HG02798 (cell line): ENCODE data around the gene CNKSR1.

Source experiments
- ATAC-seq: cut with Tn5 transposase; IDR thresholded peaks from one replicate; pipeline ENCODE4 v1.9.1; 2021; ENCODE audit warnings: mild to moderate bottlenecking; ENCODE audit not compliant: unreplicated experiment, poor library complexity

Gene CNKSR1

DNA sequence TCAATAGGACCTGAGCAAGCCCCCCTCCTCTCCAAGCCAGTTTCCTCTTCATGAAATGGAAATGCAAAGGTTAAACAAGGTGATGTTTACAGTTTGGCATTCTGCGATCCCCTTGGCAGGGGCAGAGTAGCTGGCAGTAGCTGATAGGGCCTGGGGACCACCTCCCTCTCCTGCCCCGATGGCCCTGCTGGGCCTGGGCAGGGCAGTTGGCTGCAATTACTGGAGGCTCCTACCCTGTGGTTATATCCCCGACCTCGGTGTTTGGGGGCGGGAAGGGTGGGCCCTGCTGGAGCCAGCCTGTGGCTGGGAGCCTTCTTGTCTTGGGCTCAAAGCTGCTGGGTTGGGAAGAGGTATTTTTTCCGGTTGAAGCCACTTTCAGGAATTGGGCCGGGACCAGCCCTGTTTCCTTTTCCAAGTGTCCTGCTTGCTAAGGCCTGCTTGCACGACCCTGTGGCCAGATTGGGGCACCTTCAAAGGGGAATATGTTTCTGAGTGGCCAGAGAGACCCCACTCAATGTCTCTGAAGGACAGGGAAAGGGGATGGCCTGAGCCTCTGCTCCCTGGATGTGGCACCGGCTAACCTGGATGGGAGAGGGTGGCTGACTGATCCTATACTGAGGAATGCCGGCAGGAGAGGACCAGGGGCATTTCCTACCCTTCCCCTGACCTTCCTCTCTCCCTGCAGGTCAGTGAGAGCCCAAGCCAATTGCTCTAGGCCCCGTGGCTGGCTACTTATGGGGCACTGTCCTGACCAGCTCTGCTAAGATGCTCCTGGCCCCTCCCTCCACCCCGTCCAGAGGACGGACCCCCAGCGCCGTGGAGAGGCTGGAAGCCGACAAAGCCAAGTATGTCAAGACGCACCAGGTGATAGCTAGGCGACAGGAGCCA lies 16.5 kb upstream of the CNKSR1 start:
- ATAC-seq = no peak

GRCh38 chr1:26161415-26162219 lies 15.7 kb upstream of the CNKSR1 start:
- no peak for ATAC-seq

DNA sequence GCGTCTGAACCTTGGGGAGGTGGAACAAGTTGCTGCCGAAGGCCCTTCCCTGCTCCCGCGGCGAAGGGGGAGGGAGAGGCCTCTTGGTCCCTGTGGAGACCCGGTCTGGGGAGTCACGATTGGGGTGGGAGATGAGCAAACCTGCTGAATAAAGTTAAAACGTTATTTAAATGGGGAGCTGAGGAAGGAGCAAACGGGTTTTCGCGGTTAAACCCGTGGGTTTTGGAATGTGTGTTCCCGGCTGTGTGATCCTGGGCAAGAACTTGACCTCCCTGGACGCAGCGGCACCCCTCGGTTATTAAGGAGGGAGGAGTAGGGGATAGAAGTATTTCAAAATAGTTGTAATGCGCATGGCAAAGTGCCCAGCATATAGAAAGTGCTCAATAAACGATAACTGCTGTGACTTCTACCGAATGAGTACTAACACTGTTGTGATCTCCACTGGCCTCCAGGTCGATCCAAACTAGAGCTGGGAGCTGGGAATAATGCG lies 15.0 kb upstream of the CNKSR1 start:
- no peak for ATAC-seq

GRCh38 chr1:26163684-26164035 lies 13.6 kb upstream of the CNKSR1 start:
- no peak for ATAC-seq

DNA sequence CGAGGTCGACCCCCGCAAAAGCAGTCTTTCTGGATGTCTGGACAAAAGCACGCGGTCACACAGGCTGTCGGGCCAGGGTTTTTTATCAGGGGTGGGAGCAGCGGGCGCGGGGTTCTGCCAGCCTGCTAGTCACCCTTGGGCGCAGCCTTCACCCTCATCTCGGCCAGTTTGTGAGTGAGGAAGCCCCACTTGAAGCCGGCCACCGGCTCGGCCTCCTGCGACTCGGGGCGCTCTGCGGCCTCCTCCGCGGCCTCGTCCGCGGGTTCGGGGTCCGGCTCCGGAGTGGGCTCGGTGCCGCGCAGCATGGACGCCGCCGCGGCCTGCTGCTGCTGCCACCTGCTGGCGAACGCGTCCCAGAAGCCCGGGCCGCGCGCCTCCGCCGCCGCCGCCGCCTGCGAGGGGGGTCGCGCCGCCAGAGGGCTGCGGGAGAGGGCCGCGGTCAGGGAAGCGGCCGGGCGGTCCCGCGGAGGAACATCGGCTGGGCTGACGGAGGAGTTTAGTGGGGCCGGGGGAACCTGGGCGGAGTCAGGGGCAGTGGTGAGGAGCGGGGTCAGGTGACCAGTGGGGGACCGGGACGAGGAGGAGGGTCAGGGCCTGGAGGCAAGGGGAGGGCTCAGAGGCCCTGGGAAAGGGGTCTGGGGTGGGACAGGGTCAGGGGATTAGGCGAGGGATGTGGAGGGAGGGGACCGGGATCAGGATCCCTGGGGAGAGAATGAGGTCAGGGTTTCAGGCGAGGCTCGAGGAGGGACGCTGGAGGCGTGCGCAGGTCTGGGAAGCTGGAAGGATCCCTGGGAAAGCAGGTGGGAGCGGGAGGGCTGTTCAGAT lies 13.0 kb upstream of the CNKSR1 start:
- no peak for ATAC-seq

- no peak for ATAC-seq
Observed at GRCh38 chr1:26164861-26165842, 12.1 kb upstream of the CNKSR1 start.

- ATAC-seq = no peak
Observed at GRCh38 chr1:26166719-26167281, 10.5 kb upstream of the CNKSR1 start.

DNA sequence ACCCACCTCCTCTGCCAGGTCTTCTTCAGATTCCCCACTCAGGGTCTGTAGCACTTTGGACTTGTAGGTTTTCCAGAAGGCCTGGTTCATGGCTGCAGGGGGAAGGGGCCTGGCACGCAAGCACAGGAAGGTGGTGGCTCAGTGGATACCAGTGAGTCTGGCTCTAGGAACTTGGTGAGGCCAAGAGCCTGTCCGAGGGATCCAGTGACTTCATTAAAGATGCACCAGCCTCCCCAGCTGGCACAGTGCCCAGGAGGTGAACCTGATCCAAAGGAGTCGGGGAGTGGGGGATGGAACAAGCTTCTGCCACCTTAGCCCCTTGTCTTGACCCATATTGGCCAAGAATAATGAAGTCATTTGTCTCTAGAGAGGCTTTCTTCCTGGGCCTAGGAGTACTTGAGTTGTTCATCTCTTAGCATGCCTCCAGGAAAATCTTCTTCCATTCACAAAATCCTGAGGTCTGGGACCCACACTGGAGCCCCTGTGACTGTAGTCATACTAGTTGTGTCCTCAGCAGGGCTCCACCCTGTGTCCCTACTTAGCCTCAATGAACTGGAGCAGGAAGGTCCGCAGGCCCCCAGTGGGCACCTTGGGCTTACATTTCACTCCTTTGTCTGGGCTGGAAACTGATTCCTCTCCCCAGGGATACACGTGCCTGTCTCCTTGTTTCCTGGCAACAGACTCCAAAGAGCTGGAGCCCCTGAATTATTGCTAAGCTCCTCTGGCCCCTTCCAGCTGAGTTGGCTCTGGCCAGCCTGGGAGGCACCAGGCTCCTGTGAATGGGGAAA lies 8.7 kb upstream of the CNKSR1 start, which contains the start of gene C1orf232:
Gene C1orf232 (minus strand): TSS at position 554 of the 788 bp plus-strand sequence. CDS start 464 bp downstream, at position 90.
- ATAC-seq = no peak

DNA sequence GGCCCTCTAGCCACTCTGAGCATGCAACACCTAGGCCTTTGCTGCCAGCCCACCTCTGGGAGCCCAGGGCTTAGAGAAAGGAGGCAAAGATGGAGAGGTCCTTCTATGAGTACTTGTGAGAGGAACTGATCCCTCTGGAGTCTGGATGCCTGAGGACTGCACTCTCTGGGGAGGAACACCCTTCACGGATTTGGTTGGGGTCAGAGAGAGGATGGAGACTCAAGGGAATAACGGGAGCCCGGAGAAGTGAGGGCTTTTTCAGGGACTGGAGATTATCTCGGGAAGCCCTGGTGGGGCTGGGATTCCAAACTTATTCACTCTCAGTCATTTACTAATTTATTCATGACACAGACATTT lies 8.1 kb upstream of the CNKSR1 start:
- ATAC-seq = no peak

- peak; percentile 94 for ATAC-seq
Observed at GRCh38 chr1:26169669-26170471, 7.4 kb upstream of the CNKSR1 start, which contains the start of gene ZNF593. ZNF593 (plus strand) TSS chr1:26169908; CDS start chr1:26169984, 76 bp downstream.

- no peak for ATAC-seq
Observed at GRCh38 chr1:26170472-26170821, 6.8 kb upstream of the CNKSR1 start.

GRCh38 chr1:26171084-26172072 lies 5.9 kb upstream of the CNKSR1 start, which contains the start of gene ZNF593OS:
ZNF593OS (minus strand) TSS chr1:26171832; CDS start chr1:26171661, 171 bp downstream.
- no peak for ATAC-seq

- ATAC-seq = no peak
Observed at GRCh38 chr1:26175346-26175745, 1.9 kb upstream of the CNKSR1 start.

- ATAC-seq = no peak
Observed at GRCh38 chr1:26180010-26180506, 2.8 kb downstream of the CNKSR1 start.

GRCh38 chr1:26181586-26182382 lies 4.5 kb downstream of the CNKSR1 start:
- ATAC-seq = no peak
